WI38 (cell line): ENCODE results near the gene NPR2.

Experiments used
- H3K4me3 ChIP-seq: 2 replicates; pipeline ENCODE4 v1.5.1; 2011; ENCODE audit warnings: low read depth, mild to moderate bottlenecking, control low read depth, low read length
- CTCF ChIP-seq: IDR thresholded peaks from 2 replicates; pipeline ENCODE4 v1.5.1; 2012; ENCODE audit warnings: low read depth, mild to moderate bottlenecking, control low read depth, low read length

Gene NPR2

DNA sequence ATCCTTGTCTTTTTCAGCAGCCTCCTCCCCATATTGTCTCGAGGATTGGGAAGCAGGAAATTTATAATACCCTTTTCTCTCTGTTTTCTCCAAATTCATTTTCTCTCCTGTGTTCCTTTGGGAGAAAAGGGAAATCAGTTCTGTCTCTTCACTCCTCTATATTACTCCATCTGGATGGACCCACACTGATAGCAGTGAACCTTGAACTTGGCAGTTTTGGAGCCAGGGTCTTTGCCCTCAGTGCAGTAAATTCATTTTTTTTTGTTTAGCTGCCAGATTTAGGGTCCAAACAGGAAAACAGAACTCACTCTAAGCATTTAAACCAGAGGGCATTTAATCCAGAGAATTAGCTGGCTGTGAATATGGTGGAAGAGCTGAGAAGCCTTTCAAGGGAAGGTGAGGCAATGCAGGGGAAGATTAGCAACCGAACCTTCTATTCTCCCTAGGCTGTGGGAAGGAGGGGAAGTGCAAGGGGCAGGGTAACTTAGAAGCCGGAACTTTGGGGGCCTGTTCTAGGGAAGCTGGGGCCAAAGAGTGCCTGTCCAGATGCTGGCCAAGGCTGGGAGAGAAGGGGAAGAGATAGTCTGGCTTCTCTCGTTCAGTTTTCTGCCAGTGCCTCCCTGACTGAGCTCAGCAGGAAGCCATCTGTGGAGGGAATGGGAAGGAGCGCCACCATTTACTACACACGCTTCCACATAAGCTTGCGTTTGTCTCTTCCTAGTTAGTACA lies 16.3 kb upstream of the NPR2 start:
- TF ChIP-seq CTCF = no peak
- H3K4me3 ChIP-seq = no peak overlapping the region

DNA sequence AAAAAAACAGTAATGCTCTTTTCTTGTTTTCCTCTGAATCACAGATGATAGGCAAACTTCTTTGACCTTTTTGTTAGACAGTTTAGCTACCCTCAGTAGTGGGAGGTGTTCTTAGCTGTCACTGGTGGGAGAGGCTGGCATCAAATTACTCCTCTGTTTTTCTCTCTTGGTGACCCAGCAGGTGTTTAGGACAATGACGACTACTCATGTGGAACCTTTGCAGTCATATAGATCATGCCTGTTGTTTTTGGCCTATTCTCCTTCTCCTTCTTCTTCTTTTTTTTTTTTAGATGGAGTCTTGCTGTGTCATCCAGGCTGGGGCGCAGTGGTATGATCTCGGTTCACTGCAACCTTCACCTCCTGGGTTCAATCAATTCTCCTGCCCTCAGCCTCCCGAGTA lies 15.4 kb upstream of the NPR2 start:
- no peak overlapping the region for H3K4me3 ChIP-seq
- no peak for TF ChIP-seq CTCF

GRCh38 chr9:35778496-35778895 lies 12.9 kb upstream of the NPR2 start:
- no peak overlapping the region for H3K4me3 ChIP-seq

GRCh38 chr9:35781066-35781465 lies 10.3 kb upstream of the NPR2 start:
- no peak for TF ChIP-seq CTCF
- H3K4me3 ChIP-seq = no peak overlapping the region

More at GRCh38 chr9:35778496-35778895, 12.9 kb upstream of the NPR2 start:
- no peak for TF ChIP-seq CTCF

- no peak for TF ChIP-seq CTCF
- H3K4me3 ChIP-seq = no peak overlapping the region
These were observed 8.0 kb upstream of the NPR2 start for GRCh38 chr9:35783418-35783817.

GRCh38 chr9:35789541-35789940 lies 1.9 kb upstream of the NPR2 start:
- H3K4me3 ChIP-seq = no peak overlapping the region
- TF ChIP-seq CTCF = no peak

DNA sequence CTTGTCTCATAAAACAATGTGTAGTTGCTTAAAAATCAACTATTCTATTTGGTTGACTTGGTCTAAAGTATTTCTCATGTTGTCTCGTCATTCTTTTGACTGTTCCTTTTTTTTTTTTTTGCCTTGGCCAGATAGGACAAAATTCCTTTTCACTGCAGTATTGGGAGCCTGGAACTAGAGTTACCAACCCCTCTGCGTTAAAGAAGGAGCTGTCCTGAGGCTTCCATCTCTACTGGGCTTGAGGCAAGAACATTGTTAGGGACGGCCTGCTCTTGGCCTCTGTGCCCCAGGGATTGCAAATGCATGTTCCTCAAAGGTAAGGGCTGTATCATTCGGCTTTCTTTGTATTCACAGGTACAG lies 1.4 kb upstream of the NPR2 start:
- H3K4me3 ChIP-seq = no peak overlapping the region
- no peak for TF ChIP-seq CTCF
